Spleen (tissue), 11 donors: ENCODE measurements around the gene STXBP4. TPM values are rescaled to one million over a fixed set of nuclear protein-coding genes. Genes with fewer than 3 reads are reported as not detected.

Source experiments
- DNase-seq: peaks from one replicate; pipeline ENCODE4 v3.0.0-alpha.2; 2020
- H3K27ac ChIP-seq, 8 donors: fragments of 200-600 bp; sonication (generic) in 7 of 8; 1 replicate in 4 of 8; 2 replicates in 4 of 8; pipeline versions ENCODE4 v1.5.0 to v1.8.0; 2016 to 2021; ENCODE audit warnings: inconsistent platforms in 4 of 8, mild to moderate bottlenecking in 4 of 8, moderate library complexity in 1 of 8
- H3K27me3 ChIP-seq, 7 donors: fragments of 200-600 bp; sonication (generic) in 6 of 7; replicated peaks in 1 of 7; 1 replicate in 4 of 7; 2 replicates in 3 of 7; pipeline versions ENCODE4 v1.5.0 to v1.8.0; 2016 to 2021; ENCODE audit warnings: inconsistent platforms in 3 of 7, mild to moderate bottlenecking in 1 of 7
- H3K36me3 ChIP-seq, 6 donors: fragments of 200-600 bp; sonication (generic) in 5 of 6; 1 replicate in 4 of 6; 2 replicates in 2 of 6; pipeline versions ENCODE4 v1.5.0 to v1.8.0; 2016 to 2021; ENCODE audit warnings: inconsistent platforms in 2 of 6
- H3K4me1 ChIP-seq, 6 donors: fragments of 200-600 bp; sonication (generic) in 5 of 6; 1 replicate in 3 of 6; 2 replicates in 3 of 6; pipeline versions ENCODE4 v1.5.0 to v1.8.0; 2016 to 2021; ENCODE audit warnings: inconsistent platforms in 3 of 6
- H3K4me3 ChIP-seq, 8 donors: fragments of 200-600 bp; sonication (generic) in 7 of 8; 1 replicate in 4 of 8; 2 replicates in 4 of 8; pipeline versions ENCODE4 v1.5.0 to v1.8.0; 2016 to 2021; ENCODE audit warnings: inconsistent platforms in 4 of 8, mild to moderate bottlenecking in 4 of 8, moderate library complexity in 2 of 8
- H3K9me3 ChIP-seq, 8 donors: fragments of 200-600 bp; sonication (generic) in 7 of 8; 1 replicate in 4 of 8; 2 replicates in 4 of 8; pipeline versions ENCODE4 v1.5.0 to v1.8.0; 2016 to 2021; ENCODE audit warnings: inconsistent platforms in 4 of 8
- POLR2A ChIP-seq, 3 donors: fragments of 450-650 bp; IDR thresholded peaks; one replicate each; pipeline ENCODE4 v1.5.1; 2017; ENCODE audit warnings: antibody characterized with exemption in 3 of 3, mild to moderate bottlenecking in 1 of 3
- POLR2AphosphoS5 ChIP-seq, 3 donors: sonication (generic); formaldehyde crosslinking; IDR thresholded peaks; one replicate each; pipeline ENCODE4 v1.5.1; 2017; ENCODE audit warnings: antibody characterized with exemption in 3 of 3
- WGBS, 5 donors: extraction: QIAGEN DNeasy Blood & Tissue Kit in 3 of 5; methylation state at CpG; one replicate each; pipeline versions ENCODE4 v1.1.5 to v1.1.7; 2013 to 2018; 5-methylcytosine and 5-hydroxymethylcytosine counted together
- intact Hi-C: fragments of 100-400 bp; cut with DNase I; formaldehyde crosslinking; loops from one replicate; pipeline ENCODE4 v1.15.0; 2023; ENCODE audit warnings: low total_unique reads
- polyA plus RNA-seq, 3 donors: library from polyadenylated mRNA; stranded (reverse); fragments of 200-250 nt; gene quantifications; one replicate each; pipeline ENCODE4 v1.2.1, GENCODE V29; 2013
- total RNA-seq, 7 donors: library from RNA; depleted of rRNA in 3 of 7; stranded (reverse); fragments of >200 nt in 3 of 7; fragmentation: NEBNext Ultra II Directional in 4 of 7; extraction: Animal tissue kit (Norgen Biotek cat#: 25700) in 4 of 7; gene quantifications; one replicate each; pipeline versions ENCODE4 v1.1.0 to v1.2.1, GENCODE V29; 2016 to 2021
- TF ChIP-seq, protein P1 (sequence below), 11 experiments: fragments of 200-600 bp in 7 of 11; fragments of 450-650 bp in 4 of 11; sonication (generic) in 4 of 11; IDR thresholded peaks in 8 of 11; conservative IDR thresholded peaks in 3 of 11; 1 replicate in 7 of 11; 2 replicates in 4 of 11; pipeline versions ENCODE4 v1.4.0 to v1.8.0; 2016 to 2021; ENCODE audit warnings: antibody characterized with exemption in 11 of 11, inconsistent platforms in 4 of 11, mild to moderate bottlenecking in 1 of 11
- donor health status: healthy with polysubstance abuse.
- donor health status: DM: no; HTN: no; CAD: no; lungs with moderate emphysema.
- donor health status: DM: no; HTN: no; CAD: no.
- donor health status: Bipolar disorder and iron deficiency.
- donor health status: healthy.
- donor health status: DM: no; HTN: no; CAD: no.
- donor health status: DM: yes; HTN: yes; CAD: no.

The STXBP4 gene
- total and polyA plus RNA-seq, 10 donors = 0.67 to 45.5 (median 7.3) TPM

DNA sequence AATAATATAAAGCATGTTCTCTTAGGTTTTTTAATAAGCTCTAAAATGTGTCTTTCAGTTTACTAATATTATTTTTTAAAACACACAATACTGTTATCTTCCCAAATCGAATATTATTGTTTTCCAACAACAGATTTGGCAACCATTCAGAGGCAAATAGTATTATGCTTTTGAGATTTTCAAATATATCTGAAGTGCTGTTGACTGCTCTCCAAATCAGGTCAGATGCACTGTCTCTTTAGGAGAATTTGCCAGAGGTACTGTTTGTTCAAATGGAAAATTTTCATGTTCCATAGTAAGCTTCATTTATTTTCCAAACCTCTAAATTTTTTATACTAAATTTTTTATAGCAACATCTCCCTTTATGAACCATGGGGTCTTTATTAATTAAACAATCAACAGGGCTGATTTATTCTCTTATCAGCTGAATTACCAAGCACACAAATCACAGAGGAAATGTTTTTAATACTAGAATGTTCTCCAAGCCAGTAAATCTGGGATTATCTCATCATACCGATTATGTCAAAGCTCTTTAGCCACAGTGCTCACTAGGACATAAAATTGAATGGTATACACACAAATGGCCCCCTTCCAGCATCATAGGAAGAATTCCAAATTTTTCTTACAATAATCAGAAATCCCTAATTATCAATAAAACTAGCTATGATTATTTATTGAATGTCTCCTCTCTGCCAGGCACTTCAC lies 187.4 kb downstream of the STXBP4 start:
- Histone ChIP-seq H3K27ac (no peak overlapping the region), H3K4me1 (no peaks in the 10 kb centered on the region), H3K4me3 (no peak overlapping the region), H3K36me3 (peaks cover 0 to 9% (median 0%) of the 10 kb centered on the region in 6 donors), H3K27me3 (no peaks in the 10 kb centered on the region), H3K9me3 (no peaks in the 10 kb centered on the region)
- intact Hi-C loops = no loop called here
- WGBS, 5 donors = 85 to 93% (median 90%) methylated on average over 2 of the region's 2 CpGs
- no peak for DNase-seq
- TF ChIP-seq, protein P1, sequence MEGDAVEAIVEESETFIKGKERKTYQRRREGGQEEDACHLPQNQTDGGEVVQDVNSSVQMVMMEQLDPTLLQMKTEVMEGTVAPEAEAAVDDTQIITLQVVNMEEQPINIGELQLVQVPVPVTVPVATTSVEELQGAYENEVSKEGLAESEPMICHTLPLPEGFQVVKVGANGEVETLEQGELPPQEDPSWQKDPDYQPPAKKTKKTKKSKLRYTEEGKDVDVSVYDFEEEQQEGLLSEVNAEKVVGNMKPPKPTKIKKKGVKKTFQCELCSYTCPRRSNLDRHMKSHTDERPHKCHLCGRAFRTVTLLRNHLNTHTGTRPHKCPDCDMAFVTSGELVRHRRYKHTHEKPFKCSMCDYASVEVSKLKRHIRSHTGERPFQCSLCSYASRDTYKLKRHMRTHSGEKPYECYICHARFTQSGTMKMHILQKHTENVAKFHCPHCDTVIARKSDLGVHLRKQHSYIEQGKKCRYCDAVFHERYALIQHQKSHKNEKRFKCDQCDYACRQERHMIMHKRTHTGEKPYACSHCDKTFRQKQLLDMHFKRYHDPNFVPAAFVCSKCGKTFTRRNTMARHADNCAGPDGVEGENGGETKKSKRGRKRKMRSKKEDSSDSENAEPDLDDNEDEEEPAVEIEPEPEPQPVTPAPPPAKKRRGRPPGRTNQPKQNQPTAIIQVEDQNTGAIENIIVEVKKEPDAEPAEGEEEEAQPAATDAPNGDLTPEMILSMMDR (IDR thresholded peaks at IDR 0.05 in 8 of 11, conservative IDR thresholded peaks at IDR 0.05 in 3 of 11) = no peak
- TF ChIP-seq POLR2AphosphoS5 (IDR thresholded peaks at IDR 0.05) (no peak), POLR2A (IDR thresholded peaks at IDR 0.05) (no peak)

DNA sequence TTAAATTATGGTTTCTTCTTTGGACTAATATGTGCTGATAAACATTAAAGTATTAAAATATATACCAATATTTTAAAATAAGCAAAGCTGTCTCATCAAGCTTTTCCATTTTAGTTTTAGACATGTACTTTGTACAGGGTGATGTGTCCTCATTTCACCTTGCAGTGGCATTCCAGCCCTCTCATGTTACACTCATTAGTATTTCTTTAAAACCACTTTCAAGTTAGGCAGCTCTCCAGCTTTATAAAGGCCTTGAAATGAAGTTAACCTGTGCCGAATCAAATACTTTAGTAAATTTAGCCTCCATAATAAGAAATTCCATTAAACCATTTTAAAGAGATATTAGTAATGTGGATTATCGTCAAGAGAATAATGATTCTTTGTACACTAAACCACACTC lies 188.6 kb downstream of the STXBP4 start:
- Histone ChIP-seq H3K36me3 (peaks cover 0 to 9% (median 0%) of the 10 kb centered on the region in 6 donors), H3K4me1 (no peaks in the 10 kb centered on the region), H3K4me3 (no peak overlapping the region), H3K27me3 (no peaks in the 10 kb centered on the region), H3K27ac (no peak overlapping the region), H3K9me3 (no peaks in the 10 kb centered on the region)
- WGBS, 5 donors = 84 to 88% (median 86%) methylated on average over 2 of the region's 2 CpGs
- TF ChIP-seq POLR2A (IDR thresholded peaks at IDR 0.05) (no peak), POLR2AphosphoS5 (IDR thresholded peaks at IDR 0.05) (no peak)
- TF ChIP-seq, protein P1 (IDR thresholded peaks at IDR 0.05 in 8 of 11, conservative IDR thresholded peaks at IDR 0.05 in 3 of 11) = no peak
- intact Hi-C loops = no loop called here
- no peak for DNase-seq

DNA sequence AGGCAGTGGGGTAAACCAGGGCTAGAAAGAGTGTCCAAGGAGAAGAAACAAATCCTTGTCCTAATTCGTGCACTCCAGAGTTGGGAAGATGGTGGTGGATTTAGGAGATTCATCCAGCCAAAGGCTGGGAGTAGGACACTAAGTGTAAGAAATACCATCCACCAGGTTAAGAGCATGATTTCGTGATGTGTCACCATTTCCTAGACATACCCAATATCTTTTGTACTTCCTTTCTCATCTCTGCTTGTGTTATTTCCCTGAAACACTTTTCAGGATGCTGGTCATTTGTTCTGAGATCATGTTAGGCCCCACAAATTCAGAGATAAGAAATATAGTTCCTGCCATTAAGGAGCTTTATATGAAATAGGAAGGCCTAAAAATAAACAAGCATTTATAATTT lies 189.9 kb downstream of the STXBP4 start:
- no peaks in the 10 kb centered on the region for H3K27me3 ChIP-seq
- H3K4me1 ChIP-seq = no peaks in the 10 kb centered on the region
- no peak overlapping the region for H3K4me3 ChIP-seq
- TF ChIP-seq, protein P1 (IDR thresholded peaks at IDR 0.05 in 8 of 11, conservative IDR thresholded peaks at IDR 0.05 in 3 of 11) = no peak
- TF ChIP-seq POLR2AphosphoS5 (IDR thresholded peaks at IDR 0.05) (no peak), POLR2A (IDR thresholded peaks at IDR 0.05) (no peak)
- 59 to 94% (median 89%) methylated on average over 2 of the region's 2 CpGs for WGBS, 5 donors
- intact Hi-C loops = no loop called here
- no peaks in the 10 kb centered on the region for H3K9me3 ChIP-seq
- no peak for DNase-seq
- H3K27ac ChIP-seq = no peak overlapping the region
- peaks cover 0 to 9% (median 0%) of the 10 kb centered on the region in 6 donors for H3K36me3 ChIP-seq

DNA sequence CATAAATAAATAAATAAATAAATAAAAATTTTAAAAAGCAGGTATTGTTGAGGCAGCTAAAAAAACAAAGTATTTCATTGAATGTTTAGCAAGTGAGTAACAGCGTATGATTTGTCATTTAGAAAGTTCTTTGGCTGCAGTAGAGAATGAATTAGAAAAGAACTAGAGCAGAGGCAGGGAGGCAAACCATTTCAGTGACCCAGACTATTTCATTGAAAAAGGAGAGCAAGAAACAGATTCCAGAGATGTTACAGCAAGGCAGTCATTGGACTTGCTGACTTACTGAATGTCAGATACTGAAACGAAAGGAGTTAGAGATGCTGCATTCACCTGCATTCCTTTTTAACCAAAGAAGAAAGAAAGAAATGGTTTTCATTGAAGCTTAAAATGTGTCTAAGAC lies 190.7 kb downstream of the STXBP4 start:
- no peaks in the 10 kb centered on the region for H3K4me1 ChIP-seq
- no peaks in the 10 kb centered on the region for H3K27me3 ChIP-seq
- intact Hi-C loops = no loop called here

More for the DNA sequence above, 190.7 kb downstream of the STXBP4 start:
- Histone ChIP-seq H3K27ac (no peak overlapping the region), H3K36me3 (peaks cover 0 to 9% (median 0%) of the 10 kb centered on the region in 6 donors), H3K4me3 (no peak overlapping the region), H3K9me3 (no peaks in the 10 kb centered on the region)
- no peak for DNase-seq
- WGBS, 5 donors = 87 to 97% (median 93%) methylated on average over 2 of the region's 2 CpGs
- TF ChIP-seq, protein P1 (IDR thresholded peaks at IDR 0.05 in 8 of 11, conservative IDR thresholded peaks at IDR 0.05 in 3 of 11) = no peak
- no peak for TF ChIP-seq POLR2A (IDR thresholded peaks at IDR 0.05)
- TF ChIP-seq POLR2AphosphoS5 (IDR thresholded peaks at IDR 0.05) = no peak
